Measurements from ENCODE around the gene PKMYT1. TPM values are rescaled to one million over a fixed set of nuclear protein-coding genes. Genes with fewer than 3 reads are reported as not detected.
A peak's percentile ranks its signal among the peaks of the same experiment; 100 is the strongest.

The PKMYT1 gene
- total RNA-seq, 2 donors from 2014 or later: 96.1 to 112 TPM

DNA sequence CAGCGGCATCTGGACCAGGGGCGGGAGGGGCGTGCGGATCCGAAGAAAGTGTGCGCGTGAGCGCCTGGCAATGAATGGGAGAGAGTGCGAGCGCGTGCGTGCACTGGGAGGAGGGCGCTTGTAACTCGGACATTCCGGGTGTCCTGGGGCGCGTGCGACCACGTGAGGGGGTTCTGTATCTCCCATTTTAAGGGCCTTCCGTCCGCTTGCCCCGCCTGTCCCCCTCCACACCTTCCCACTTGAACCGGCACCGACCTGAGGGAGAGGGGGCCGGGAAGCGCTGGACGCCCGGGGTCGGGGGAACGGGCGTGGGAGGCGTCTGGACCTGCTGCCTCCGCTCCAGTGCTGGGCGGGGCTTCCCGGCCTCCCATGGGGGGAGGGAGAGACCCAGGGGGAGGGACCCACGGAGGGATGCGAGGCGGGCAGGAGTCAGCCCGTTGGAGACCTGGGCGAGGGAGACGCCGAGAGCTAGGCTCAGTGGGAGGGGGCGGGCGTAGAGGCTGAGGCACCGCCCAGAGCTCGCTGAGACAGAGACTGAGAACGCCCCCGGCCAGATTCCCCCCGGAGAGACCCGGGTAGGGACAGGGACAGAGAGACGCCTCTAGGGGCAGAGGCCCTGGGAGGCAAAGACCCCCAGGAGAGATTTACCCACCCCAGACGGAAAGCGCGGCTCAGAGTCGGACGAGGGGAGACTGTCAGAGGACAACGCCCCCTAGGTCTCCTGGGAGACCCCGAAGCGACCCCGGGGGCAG, 16.3 kb downstream of the PKMYT1 start, which contains the start of gene KREMEN2:
Gene KREMEN2, plus strand, starts transcription at position 553 of the 752 bp plus-strand sequence. CDS start 246 bp downstream, outside the sequence.
- H3K4me3 Mint-ChIP-seq: peak within 1 kb of the TSS; percentile 93
- DNase-seq: peak in 1 of 2 donors; percentile 62
- H3K36me3 Mint-ChIP-seq (ENCODE audit: insufficient read depth in 2 of 2): peaks cover 0 to 2% of the 10 kb centered on the region in 2 donors
- H3K27me3 Mint-ChIP-seq (ENCODE audit: low read depth): peaks cover 37% of the 10 kb centered on the region
- ATAC-seq (replicated peaks in 1 of 2): peak; percentile 10 to 11
- H3K4me1 Mint-ChIP-seq (ENCODE audit: low read depth): peaks cover 21% of the 10 kb centered on the region
- H3K9me3 Mint-ChIP-seq: no peaks in the 10 kb centered on the region
- no peak within 1 kb of the TSS for H3K27ac Mint-ChIP-seq

- H3K27me3 Mint-ChIP-seq (ENCODE audit: low read depth): peaks cover 33% of the 10 kb centered on the region
- peaks cover 0 to 2% of the 10 kb centered on the region in 2 donors for H3K36me3 Mint-ChIP-seq (ENCODE audit: insufficient read depth in 2 of 2)
- no peak overlapping the region for H3K27ac Mint-ChIP-seq
- peak overlapping the region; percentile 93 for H3K4me3 Mint-ChIP-seq
- no peaks in the 10 kb centered on the region for H3K9me3 Mint-ChIP-seq
- no peak for ATAC-seq (replicated peaks in 1 of 2)
- H3K4me1 Mint-ChIP-seq (ENCODE audit: low read depth): peaks cover 15% of the 10 kb centered on the region
- DNase-seq: no peak
Measured at GRCh38 chr16:2963074-2963722, 17.0 kb downstream of the PKMYT1 start.

- peaks cover 11% of the 10 kb centered on the region for H3K4me1 Mint-ChIP-seq (ENCODE audit: low read depth)
- H3K4me3 Mint-ChIP-seq: peak overlapping the region in 1 of 2 donors; percentile 51
- no peaks in the 10 kb centered on the region for H3K9me3 Mint-ChIP-seq
- H3K36me3 Mint-ChIP-seq (ENCODE audit: insufficient read depth in 2 of 2): no peaks in the 10 kb centered on the region
- no peak for DNase-seq
- ATAC-seq (replicated peaks in 1 of 2): no peak
- peaks cover 27% of the 10 kb centered on the region for H3K27me3 Mint-ChIP-seq (ENCODE audit: low read depth)
- no peak overlapping the region for H3K27ac Mint-ChIP-seq
Measured at GRCh38 chr16:2962334-2963073, 17.7 kb downstream of the PKMYT1 start.

GRCh38 chr16:2960183-2961010, 19.8 kb downstream of the PKMYT1 start:
- H3K4me1 Mint-ChIP-seq (ENCODE audit: low read depth): peaks cover 11% of the 10 kb centered on the region
- no peak for DNase-seq
- ATAC-seq (replicated peaks in 1 of 2): no peak
- no peak overlapping the region for H3K4me3 Mint-ChIP-seq
- peaks cover 21% of the 10 kb centered on the region for H3K27me3 Mint-ChIP-seq (ENCODE audit: low read depth)
- H3K9me3 Mint-ChIP-seq: no peaks in the 10 kb centered on the region
- no peak overlapping the region for H3K27ac Mint-ChIP-seq
- no peaks in the 10 kb centered on the region for H3K36me3 Mint-ChIP-seq (ENCODE audit: insufficient read depth in 2 of 2)

GRCh38 chr16:2959206-2959605, 21.0 kb downstream of the PKMYT1 start:
- Mint-ChIP-seq H3K9me3 (no peaks in the 10 kb centered on the region), H3K4me3 (no peak overlapping the region), H3K27ac (no peak overlapping the region), H3K4me1 (ENCODE audit: low read depth) (peaks cover 8% of the 10 kb centered on the region), H3K27me3 (ENCODE audit: low read depth) (peaks cover 16% of the 10 kb centered on the region), H3K36me3 (ENCODE audit: insufficient read depth in 2 of 2) (no peaks in the 10 kb centered on the region)
- ATAC-seq (replicated peaks in 1 of 2): no peak
- DNase-seq: no peak

- H3K4me1 Mint-ChIP-seq (ENCODE audit: low read depth): no peaks in the 10 kb centered on the region
Measured at GRCh38 chr16:2956579-2956956, 23.7 kb downstream of the PKMYT1 start.

GRCh38 chr16:2955779-2956578, 24.3 kb downstream of the PKMYT1 start:
- no peaks in the 10 kb centered on the region for H3K36me3 Mint-ChIP-seq (ENCODE audit: insufficient read depth in 2 of 2)
- no peak overlapping the region for H3K4me3 Mint-ChIP-seq
- DNase-seq (no peak), ATAC-seq (replicated peaks in 1 of 2) (peak in 1 of 2 donors; percentile 25)
- no peaks in the 10 kb centered on the region for H3K9me3 Mint-ChIP-seq
- H3K4me1 Mint-ChIP-seq (ENCODE audit: low read depth): no peaks in the 10 kb centered on the region
- no peak overlapping the region for H3K27ac Mint-ChIP-seq
- peaks cover 6% of the 10 kb centered on the region for H3K27me3 Mint-ChIP-seq (ENCODE audit: low read depth)

More at GRCh38 chr16:2956579-2956956, 23.7 kb downstream of the PKMYT1 start:
- Mint-ChIP-seq H3K27me3 (ENCODE audit: low read depth) (peaks cover 6% of the 10 kb centered on the region), H3K27ac (no peak overlapping the region), H3K4me3 (no peak overlapping the region), H3K36me3 (ENCODE audit: insufficient read depth in 2 of 2) (no peaks in the 10 kb centered on the region), H3K9me3 (no peaks in the 10 kb centered on the region)
- DNase-seq: no peak
- ATAC-seq (replicated peaks in 1 of 2): no peak

DNA sequence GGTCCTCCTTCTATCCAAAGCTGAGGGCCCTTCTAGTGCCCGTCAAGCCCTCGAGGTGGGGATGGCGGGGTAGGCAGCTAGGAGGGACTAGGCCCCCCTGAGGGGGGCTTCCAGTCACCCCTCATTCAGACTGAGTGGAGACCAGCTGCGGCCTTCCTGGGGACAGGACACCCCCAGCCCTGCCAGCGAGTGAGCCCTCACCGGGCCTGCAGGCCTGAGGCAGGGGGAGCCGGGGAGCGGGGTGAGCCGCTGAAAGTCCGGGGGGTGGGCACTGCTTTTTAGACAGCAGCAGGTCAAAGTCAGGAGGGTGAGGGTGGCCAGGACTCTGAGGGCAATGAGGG, 24.8 kb downstream of the PKMYT1 start:
- Mint-ChIP-seq H3K27ac (no peak overlapping the region), H3K36me3 (ENCODE audit: insufficient read depth in 2 of 2) (no peaks in the 10 kb centered on the region)

GRCh38 chr16:2954656-2955381, 25.4 kb downstream of the PKMYT1 start:
- Mint-ChIP-seq H3K4me3 (no peak overlapping the region), H3K27ac (no peak overlapping the region), H3K27me3 (ENCODE audit: low read depth) (peaks cover 1% of the 10 kb centered on the region), H3K4me1 (ENCODE audit: low read depth) (no peaks in the 10 kb centered on the region), H3K36me3 (ENCODE audit: insufficient read depth in 2 of 2) (no peaks in the 10 kb centered on the region), H3K9me3 (no peaks in the 10 kb centered on the region)
- DNase-seq (no peak), ATAC-seq (replicated peaks in 1 of 2) (no peak)

More for the DNA sequence above, 24.8 kb downstream of the PKMYT1 start:
- no peak for DNase-seq
- no peaks in the 10 kb centered on the region for H3K9me3 Mint-ChIP-seq
- peaks cover 6% of the 10 kb centered on the region for H3K27me3 Mint-ChIP-seq (ENCODE audit: low read depth)
- no peak overlapping the region for H3K4me3 Mint-ChIP-seq
- no peaks in the 10 kb centered on the region for H3K4me1 Mint-ChIP-seq (ENCODE audit: low read depth)
- no peak for ATAC-seq (replicated peaks in 1 of 2)

- Mint-ChIP-seq H3K36me3 (ENCODE audit: insufficient read depth in 2 of 2) (no peaks in the 10 kb centered on the region), H3K4me1 (ENCODE audit: low read depth) (no peaks in the 10 kb centered on the region), H3K27ac (no peak overlapping the region), H3K27me3 (ENCODE audit: low read depth) (no peaks in the 10 kb centered on the region), H3K9me3 (no peaks in the 10 kb centered on the region), H3K4me3 (no peak overlapping the region)
- no peak for DNase-seq
- ATAC-seq (replicated peaks in 1 of 2): no peak
Measured at GRCh38 chr16:2953706-2954627, 26.3 kb downstream of the PKMYT1 start.

GRCh38 chr16:2952679-2953078, 27.6 kb downstream of the PKMYT1 start:
- no peak for DNase-seq
- H3K27ac Mint-ChIP-seq: no peak overlapping the region
- peaks cover 0 to 1% of the 10 kb centered on the region in 2 donors for H3K36me3 Mint-ChIP-seq (ENCODE audit: insufficient read depth in 2 of 2)
- H3K27me3 Mint-ChIP-seq (ENCODE audit: low read depth): no peaks in the 10 kb centered on the region
- no peak overlapping the region for H3K4me3 Mint-ChIP-seq
- ATAC-seq (replicated peaks in 1 of 2): no peak
- H3K9me3 Mint-ChIP-seq: no peaks in the 10 kb centered on the region
- peaks cover 4% of the 10 kb centered on the region for H3K4me1 Mint-ChIP-seq (ENCODE audit: low read depth)
